Measurements from ENCODE around the gene PLEKHF1.

- no peak for TF ChIP-seq CTCF (conservative IDR thresholded peaks at IDR 0.05; ENCODE audit: low read depth, low read length)
- no peak for TF ChIP-seq EZH2phosphoT487 (IDR thresholded peaks at IDR 0.05; ENCODE audit: borderline replicate concordance, low read length)
- TF ChIP-seq EZH2 (IDR thresholded peaks at IDR 0.05; ENCODE audit: low read length, unreplicated experiment) = no peak
Measured at GRCh38 chr19:29651622-29652394, 13.5 kb upstream of the PLEKHF1 start.
